ENCODE measurements around the gene ROCK1.

The ROCK1 gene

DNA sequence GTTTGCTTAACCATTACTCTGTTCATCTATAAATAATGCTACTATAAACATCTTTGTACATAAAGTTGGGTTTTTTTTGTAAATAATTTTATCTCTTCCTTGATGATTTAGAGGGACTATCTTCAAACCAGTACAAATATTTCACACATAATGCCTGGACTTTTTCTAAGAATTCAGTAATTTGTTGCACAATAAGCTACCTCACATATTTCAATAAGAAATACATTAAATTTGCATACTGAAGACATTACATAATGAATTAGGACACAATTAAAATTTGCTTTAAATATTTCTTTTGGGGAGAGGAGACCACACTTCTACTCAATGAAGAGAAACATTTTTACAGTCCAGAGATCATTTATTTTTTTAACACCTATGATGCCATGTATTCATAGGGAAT, 7.2 kb upstream of the ROCK1 start:
- Mint-ChIP-seq H3K9me3 (no peaks in the 10 kb centered on the region), H3K4me1 (no peaks in the 10 kb centered on the region), H3K27me3 (ENCODE audit: low read depth, poor library complexity) (no peaks in the 10 kb centered on the region), H3K4me3 (no peak overlapping the region), H3K27ac (no peak overlapping the region), H3K36me3 (ENCODE audit: low read depth) (no peaks in the 10 kb centered on the region)
- DNase-seq, result no peak
- TF ChIP-seq, protein P1, sequence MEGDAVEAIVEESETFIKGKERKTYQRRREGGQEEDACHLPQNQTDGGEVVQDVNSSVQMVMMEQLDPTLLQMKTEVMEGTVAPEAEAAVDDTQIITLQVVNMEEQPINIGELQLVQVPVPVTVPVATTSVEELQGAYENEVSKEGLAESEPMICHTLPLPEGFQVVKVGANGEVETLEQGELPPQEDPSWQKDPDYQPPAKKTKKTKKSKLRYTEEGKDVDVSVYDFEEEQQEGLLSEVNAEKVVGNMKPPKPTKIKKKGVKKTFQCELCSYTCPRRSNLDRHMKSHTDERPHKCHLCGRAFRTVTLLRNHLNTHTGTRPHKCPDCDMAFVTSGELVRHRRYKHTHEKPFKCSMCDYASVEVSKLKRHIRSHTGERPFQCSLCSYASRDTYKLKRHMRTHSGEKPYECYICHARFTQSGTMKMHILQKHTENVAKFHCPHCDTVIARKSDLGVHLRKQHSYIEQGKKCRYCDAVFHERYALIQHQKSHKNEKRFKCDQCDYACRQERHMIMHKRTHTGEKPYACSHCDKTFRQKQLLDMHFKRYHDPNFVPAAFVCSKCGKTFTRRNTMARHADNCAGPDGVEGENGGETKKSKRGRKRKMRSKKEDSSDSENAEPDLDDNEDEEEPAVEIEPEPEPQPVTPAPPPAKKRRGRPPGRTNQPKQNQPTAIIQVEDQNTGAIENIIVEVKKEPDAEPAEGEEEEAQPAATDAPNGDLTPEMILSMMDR (IDR thresholded peaks at IDR 0.05), result no peak

DNA sequence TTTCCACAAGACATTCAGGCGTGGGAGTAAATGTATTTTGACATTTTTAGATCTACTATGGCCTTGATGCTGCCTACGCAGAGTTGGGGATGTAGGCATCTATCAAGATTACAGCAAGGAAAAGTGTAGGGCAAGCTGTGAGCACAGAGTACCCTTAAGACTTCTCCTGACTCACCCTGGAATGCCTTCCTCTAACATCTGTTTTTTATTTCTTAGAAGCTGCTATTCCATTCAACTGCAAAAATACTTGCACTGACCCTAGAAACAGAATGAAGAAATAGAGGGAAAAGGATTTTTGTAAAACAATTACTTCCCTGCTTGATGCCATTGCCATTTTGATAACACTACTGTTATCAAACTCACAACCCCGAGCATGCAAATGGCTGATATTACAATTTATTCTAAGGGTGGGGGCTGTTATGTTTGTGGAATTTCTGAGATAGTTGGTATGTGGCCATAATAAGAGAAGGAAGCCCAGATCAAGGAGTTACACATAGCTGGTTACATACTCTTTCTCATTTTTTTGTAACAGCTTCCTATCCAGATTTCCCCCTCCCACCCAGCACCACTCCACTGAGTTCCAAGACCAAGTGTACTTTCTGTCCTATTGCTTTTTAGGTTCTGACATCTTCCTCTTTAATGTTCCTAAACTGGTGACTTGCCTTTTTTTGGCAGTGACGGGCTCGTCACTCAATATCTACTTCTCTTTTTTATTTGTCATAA, 6.0 kb upstream of the ROCK1 start:
- H3K9me3 Mint-ChIP-seq, result no peaks in the 10 kb centered on the region
- no peak for DNase-seq
- H3K27me3 Mint-ChIP-seq (ENCODE audit: low read depth, poor library complexity), result peaks cover 2% of the 10 kb centered on the region
- H3K4me3 Mint-ChIP-seq, result no peak overlapping the region
- no peaks in the 10 kb centered on the region for H3K36me3 Mint-ChIP-seq (ENCODE audit: low read depth)
- H3K27ac Mint-ChIP-seq, result no peak overlapping the region
- peaks cover under 1% of the 10 kb centered on the region for H3K4me1 Mint-ChIP-seq
- TF ChIP-seq, protein P1 (IDR thresholded peaks at IDR 0.05), result no peak

DNA sequence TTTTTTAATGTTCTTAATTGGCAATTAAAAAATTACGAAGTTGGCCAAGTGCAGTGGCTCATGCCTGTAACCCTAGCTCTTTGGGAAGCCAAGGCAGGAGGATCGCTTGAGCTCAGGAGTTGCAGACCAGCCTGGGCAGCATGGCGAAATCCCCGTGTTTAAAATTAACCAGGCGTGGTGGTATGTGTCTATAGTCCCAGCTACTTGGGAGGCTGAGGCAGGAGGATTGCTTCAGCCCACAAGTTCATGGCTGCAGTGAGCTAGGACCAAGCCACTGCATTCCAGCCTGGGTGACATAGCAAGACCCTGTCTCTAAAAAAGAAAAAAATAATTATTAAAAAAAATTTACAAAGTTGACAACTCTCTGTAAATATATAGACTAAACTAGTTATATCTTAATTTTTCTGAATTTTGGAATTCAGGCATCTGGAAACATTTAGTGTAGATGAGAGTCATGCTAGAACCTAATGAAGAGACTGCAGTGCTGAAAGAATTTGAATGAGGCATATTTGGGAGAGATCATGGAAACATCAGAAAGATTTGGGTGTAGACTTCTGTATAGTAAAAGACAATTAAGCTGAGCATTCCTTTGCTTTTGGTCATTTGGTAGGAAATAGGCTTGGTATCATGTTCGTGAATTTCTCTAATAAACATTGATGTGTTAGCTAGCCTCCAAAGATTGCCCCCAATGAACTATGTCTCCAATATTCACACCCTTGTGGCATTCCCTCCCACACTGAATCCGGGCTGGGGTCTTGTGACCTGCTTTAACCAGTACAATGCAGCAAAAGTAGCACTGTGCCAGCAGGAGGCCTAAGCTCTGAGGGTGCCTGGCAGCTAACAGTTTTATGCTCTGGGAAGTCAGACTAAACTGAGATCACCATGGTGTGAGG, 4.2 kb upstream of the ROCK1 start:
- Mint-ChIP-seq H3K36me3 (ENCODE audit: low read depth) (no peaks in the 10 kb centered on the region), H3K9me3 (no peaks in the 10 kb centered on the region), H3K27me3 (ENCODE audit: low read depth, poor library complexity) (peaks cover 2% of the 10 kb centered on the region), H3K27ac (no peak overlapping the region), H3K4me3 (no peak overlapping the region), H3K4me1 (peaks cover 7% of the 10 kb centered on the region)
- TF ChIP-seq, protein P1 (IDR thresholded peaks at IDR 0.05), result no peak
- DNase-seq, result no peak

DNA sequence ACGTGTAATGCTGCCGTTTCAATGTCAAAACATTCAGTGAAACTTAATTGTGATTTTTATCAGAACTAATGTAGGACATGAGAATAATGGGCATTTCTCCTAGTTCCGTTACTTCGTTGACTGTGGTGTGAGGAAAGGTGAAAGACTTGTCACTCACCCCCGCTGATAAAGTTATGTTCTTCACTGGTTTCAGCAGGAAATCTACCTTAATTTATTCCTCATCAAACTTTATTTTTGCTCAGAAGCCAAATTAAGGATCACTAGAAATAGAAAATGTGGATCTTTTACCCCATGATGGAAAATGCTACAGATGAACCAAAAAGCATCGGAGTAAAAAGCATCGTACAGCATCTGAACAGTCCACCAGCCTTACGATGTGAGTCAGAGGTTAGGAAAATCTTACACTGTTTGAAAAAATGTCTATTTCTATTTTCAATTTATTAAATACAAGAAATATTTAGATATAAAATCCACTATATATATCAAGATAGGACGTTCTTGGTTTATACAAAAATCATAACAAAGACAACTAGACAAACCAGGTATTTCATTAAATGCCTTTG, 1.0 kb upstream of the ROCK1 start:
- H3K36me3 Mint-ChIP-seq (ENCODE audit: low read depth), result no peaks in the 10 kb centered on the region
- TF ChIP-seq, protein P1 (IDR thresholded peaks at IDR 0.05), result no peak
- DNase-seq, result no peak
- H3K27me3 Mint-ChIP-seq (ENCODE audit: low read depth, poor library complexity), result peaks cover 2% of the 10 kb centered on the region
- H3K4me1 Mint-ChIP-seq, result peaks cover 8% of the 10 kb centered on the region
- H3K9me3 Mint-ChIP-seq, result no peaks in the 10 kb centered on the region
- no peak overlapping the region for H3K4me3 Mint-ChIP-seq
- no peak overlapping the region for H3K27ac Mint-ChIP-seq

DNA sequence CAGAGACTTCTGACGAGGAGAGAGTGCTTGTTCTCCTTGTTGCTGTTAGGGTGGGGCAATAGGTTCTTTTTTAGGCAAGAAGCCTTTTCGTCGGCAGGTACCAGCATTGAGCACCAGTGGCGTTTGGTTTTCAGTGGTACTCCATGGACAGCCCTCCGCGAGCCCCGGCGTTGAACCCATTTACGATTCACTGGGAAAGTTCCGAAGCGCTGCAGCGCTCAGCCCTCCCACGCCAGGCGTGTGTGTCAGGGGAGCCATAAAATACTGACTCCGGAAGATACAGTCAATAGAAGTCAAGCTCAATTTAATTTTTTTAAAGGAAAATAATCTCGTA, 494 bp upstream of the ROCK1 start:
- peak; percentile 68 for DNase-seq
- H3K9me3 Mint-ChIP-seq, result no peaks in the 10 kb centered on the region
- peaks cover 13% of the 10 kb centered on the region for H3K4me1 Mint-ChIP-seq
- no peak overlapping the region for H3K4me3 Mint-ChIP-seq
- peaks cover 5% of the 10 kb centered on the region for H3K36me3 Mint-ChIP-seq (ENCODE audit: low read depth)
- H3K27ac Mint-ChIP-seq, result peak overlapping the region; percentile 92
- TF ChIP-seq, protein P1 (IDR thresholded peaks at IDR 0.05), result no peak
- peaks cover 2% of the 10 kb centered on the region for H3K27me3 Mint-ChIP-seq (ENCODE audit: low read depth, poor library complexity)

Measured in nephron progenitor cell (in vitro differentiated cells).